Panc1 (cell line): Measurements from ENCODE around the gene SRGAP3. TPM values are rescaled to one million over a fixed set of nuclear protein-coding genes. Genes with fewer than 3 reads are reported as not detected.

Experiments used
- ATAC-seq: fragments of 200-7000 bp; cut with Tn5 transposase; 2 replicates; pipeline ENCODE4 v1.9.1; 2020; ENCODE audit warnings: mild to moderate bottlenecking, moderate library complexity
- BruUV-seq: library from RNA; stranded (reverse); fragments of 400-500 nt; replicated peaks from 2 replicates; lab custom pipeline; 2021; lab: Mats Ljungman, UMichigan
- CTCF ChIA-PET: fragments of 300-600 bp; sonication (Branson Sonifier 250); formaldehyde crosslinking; loops from one replicate; lab custom pipeline; 2022; ENCODE audit warnings: antibody characterized with exemption; lab: Charles Lee
- POLR2A ChIA-PET: fragments of 300-600 bp; sonication (Branson Sonifier 250); formaldehyde crosslinking; loops from one replicate; lab custom pipeline; 2022; ENCODE audit warnings: antibody characterized with exemption; lab: Charles Lee
- DNase-seq: peaks from one replicate; pipeline ENCODE4 v3.0.0-alpha.2; 2010; ENCODE audit warnings: low read depth, low spot score
- H3K27ac ChIP-seq: 2 replicates; pipeline ENCODE4 v1.5.1; 2011; ENCODE audit warnings: mild to moderate bottlenecking, low read length, inconsistent platforms
- H3K27me3 ChIP-seq: fragments of 200-500 bp; sonication (Bioruptor generic); 2 replicates; pipeline ENCODE4 v1.6.0; 2014; ENCODE audit warnings: low read length, inconsistent platforms; ENCODE audit not compliant: control insufficient read depth, insufficient read depth
- H3K36me3 ChIP-seq: fragments of 200-500 bp; sonication (Bioruptor generic); 2 replicates; pipeline ENCODE4 v1.5.1; 2014; ENCODE audit warnings: inconsistent platforms, mild to moderate bottlenecking, low read length, moderate library complexity; ENCODE audit not compliant: control insufficient read depth, insufficient read depth
- H3K4me1 ChIP-seq: 2 replicates; pipeline ENCODE4 v1.5.1; 2011; ENCODE audit warnings: inconsistent platforms, mild to moderate bottlenecking, low read length, moderate library complexity; ENCODE audit not compliant: control insufficient read depth, insufficient read depth
- H3K4me3 ChIP-seq, 2 experiments: 2 replicates each; pipeline ENCODE4 v1.5.1; 2011 to 2012; ENCODE audit warnings: low read depth in 2 of 2, low read length in 2 of 2, mild to moderate bottlenecking in 2 of 2, inconsistent platforms in 1 of 2, moderate library complexity in 1 of 2
- H3K9me3 ChIP-seq: fragments of 200-500 bp; sonication (Bioruptor generic); 2 replicates; pipeline ENCODE4 v1.5.1; 2014; ENCODE audit warnings: low read depth, mild to moderate bottlenecking, inconsistent platforms, low read length, moderate library complexity; ENCODE audit not compliant: control insufficient read depth, insufficient read depth
- POLR2AphosphoS5 ChIP-seq: IDR thresholded peaks from 2 replicates; pipeline ENCODE4 v1.6.1; 2012; ENCODE audit warnings: mild to moderate bottlenecking, low read depth, low read length, moderate library complexity
- SIN3A ChIP-seq: IDR thresholded peaks from 2 replicates; pipeline ENCODE4 v1.6.1; 2012; ENCODE audit warnings: low read depth, mild to moderate bottlenecking, low read length, moderate library complexity, borderline replicate concordance; ENCODE audit not compliant: insufficient read depth
- TCF7L2 ChIP-seq: IDR thresholded peaks from 2 replicates; pipeline ENCODE4 v1.6.1; 2011; ENCODE audit warnings: mild to moderate bottlenecking, low read depth, low read length, inconsistent platforms
- in situ Hi-C: cut with HindIII; loops from 2 replicates; pipeline ENCODE4 v1.10.0; 2016; ENCODE audit warnings: low sequenced_read_pairs, low pct_unique_long_range_greater_than_20kb
- intact Hi-C: fragments of 100-400 bp; cut with micrococcal nuclease; formaldehyde crosslinking; loops from one replicate; pipeline ENCODE4 v1.10.0; 2022; ENCODE audit not compliant: unreplicated experiment
- total RNA-seq: library from RNA; stranded (reverse); gene quantifications from one replicate; pipeline ENCODE4 v1.2.1, GENCODE V29; 2021; ENCODE audit not compliant: unreplicated experiment
- TF ChIP-seq, protein P1 (sequence below): fragments of 450-650 bp; IDR thresholded peaks from 2 replicates; pipeline ENCODE4 v1.5.1; 2017; ENCODE audit warnings: mild to moderate bottlenecking
- TF ChIP-seq, protein P2 (sequence below), 2 experiments: IDR thresholded peaks; 2 replicates each; pipeline ENCODE4 v1.6.1; 2011 to 2012; ENCODE audit warnings: low read depth in 2 of 2, control low read depth in 1 of 2, low read length in 1 of 2, mild to moderate bottlenecking in 1 of 2, moderate library complexity in 1 of 2; ENCODE audit not compliant: insufficient read depth in 1 of 2

Gene SRGAP3
- total RNA-seq, 1 experiment from 2014 or later = 0.82 TPM

GRCh38 chr3:9071936-9072666, 177.3 kb downstream of the SRGAP3 start:
- no peak for DNase-seq
- H3K9me3 ChIP-seq = no peaks in the 10 kb centered on the region
- no peaks in the 10 kb centered on the region for H3K4me1 ChIP-seq
- no peak overlapping the region for H3K27ac ChIP-seq
- in situ Hi-C loops (no loop called here), intact Hi-C loops (no loop called here)
- no TSS peak for BruUV-seq
- no peaks in the 10 kb centered on the region; the same call in 1 of the 2 replicates for H3K27me3 ChIP-seq
- no peak for TF ChIP-seq POLR2AphosphoS5
- no peak for TF ChIP-seq SIN3A
- TF ChIP-seq, protein P1, sequence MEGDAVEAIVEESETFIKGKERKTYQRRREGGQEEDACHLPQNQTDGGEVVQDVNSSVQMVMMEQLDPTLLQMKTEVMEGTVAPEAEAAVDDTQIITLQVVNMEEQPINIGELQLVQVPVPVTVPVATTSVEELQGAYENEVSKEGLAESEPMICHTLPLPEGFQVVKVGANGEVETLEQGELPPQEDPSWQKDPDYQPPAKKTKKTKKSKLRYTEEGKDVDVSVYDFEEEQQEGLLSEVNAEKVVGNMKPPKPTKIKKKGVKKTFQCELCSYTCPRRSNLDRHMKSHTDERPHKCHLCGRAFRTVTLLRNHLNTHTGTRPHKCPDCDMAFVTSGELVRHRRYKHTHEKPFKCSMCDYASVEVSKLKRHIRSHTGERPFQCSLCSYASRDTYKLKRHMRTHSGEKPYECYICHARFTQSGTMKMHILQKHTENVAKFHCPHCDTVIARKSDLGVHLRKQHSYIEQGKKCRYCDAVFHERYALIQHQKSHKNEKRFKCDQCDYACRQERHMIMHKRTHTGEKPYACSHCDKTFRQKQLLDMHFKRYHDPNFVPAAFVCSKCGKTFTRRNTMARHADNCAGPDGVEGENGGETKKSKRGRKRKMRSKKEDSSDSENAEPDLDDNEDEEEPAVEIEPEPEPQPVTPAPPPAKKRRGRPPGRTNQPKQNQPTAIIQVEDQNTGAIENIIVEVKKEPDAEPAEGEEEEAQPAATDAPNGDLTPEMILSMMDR = no peak
- TF ChIP-seq, protein P2, sequence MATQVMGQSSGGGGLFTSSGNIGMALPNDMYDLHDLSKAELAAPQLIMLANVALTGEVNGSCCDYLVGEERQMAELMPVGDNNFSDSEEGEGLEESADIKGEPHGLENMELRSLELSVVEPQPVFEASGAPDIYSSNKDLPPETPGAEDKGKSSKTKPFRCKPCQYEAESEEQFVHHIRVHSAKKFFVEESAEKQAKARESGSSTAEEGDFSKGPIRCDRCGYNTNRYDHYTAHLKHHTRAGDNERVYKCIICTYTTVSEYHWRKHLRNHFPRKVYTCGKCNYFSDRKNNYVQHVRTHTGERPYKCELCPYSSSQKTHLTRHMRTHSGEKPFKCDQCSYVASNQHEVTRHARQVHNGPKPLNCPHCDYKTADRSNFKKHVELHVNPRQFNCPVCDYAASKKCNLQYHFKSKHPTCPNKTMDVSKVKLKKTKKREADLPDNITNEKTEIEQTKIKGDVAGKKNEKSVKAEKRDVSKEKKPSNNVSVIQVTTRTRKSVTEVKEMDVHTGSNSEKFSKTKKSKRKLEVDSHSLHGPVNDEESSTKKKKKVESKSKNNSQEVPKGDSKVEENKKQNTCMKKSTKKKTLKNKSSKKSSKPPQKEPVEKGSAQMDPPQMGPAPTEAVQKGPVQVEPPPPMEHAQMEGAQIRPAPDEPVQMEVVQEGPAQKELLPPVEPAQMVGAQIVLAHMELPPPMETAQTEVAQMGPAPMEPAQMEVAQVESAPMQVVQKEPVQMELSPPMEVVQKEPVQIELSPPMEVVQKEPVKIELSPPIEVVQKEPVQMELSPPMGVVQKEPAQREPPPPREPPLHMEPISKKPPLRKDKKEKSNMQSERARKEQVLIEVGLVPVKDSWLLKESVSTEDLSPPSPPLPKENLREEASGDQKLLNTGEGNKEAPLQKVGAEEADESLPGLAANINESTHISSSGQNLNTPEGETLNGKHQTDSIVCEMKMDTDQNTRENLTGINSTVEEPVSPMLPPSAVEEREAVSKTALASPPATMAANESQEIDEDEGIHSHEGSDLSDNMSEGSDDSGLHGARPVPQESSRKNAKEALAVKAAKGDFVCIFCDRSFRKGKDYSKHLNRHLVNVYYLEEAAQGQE (IDR thresholded peaks at IDR 0.05; ENCODE audit: insufficient read depth in 1 of 2, low read depth in 2 of 2, low read length in 1 of 2) = no peak
- TF ChIP-seq TCF7L2 = no peak
- POLR2A ChIA-PET = no interaction called here
- CTCF ChIA-PET = no interaction called here
- no peak overlapping the region for H3K4me3 ChIP-seq
- ATAC-seq = no peak
- H3K36me3 ChIP-seq = no peaks in the 10 kb centered on the region

DNA sequence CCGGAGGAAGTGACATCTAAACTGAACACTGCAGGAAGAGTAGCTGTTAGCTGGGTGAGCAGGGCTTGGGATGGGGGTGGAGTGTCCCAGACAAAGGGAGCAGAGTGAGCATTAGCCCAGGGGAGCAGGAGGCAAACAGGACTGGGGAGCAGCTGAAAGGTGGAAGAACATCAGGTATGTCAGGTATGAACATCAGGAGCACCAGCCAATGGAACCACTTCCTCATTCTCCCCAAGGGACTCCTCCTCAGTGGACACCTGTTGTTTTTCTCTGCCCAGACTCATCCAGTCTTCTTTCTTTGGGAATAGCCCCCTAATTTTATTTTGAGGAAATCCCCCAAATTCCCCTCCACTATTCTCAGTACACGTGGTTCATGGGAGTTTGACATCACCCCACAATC, 178.5 kb downstream of the SRGAP3 start:
- intact Hi-C loops (no loop called here), in situ Hi-C loops (no loop called here)
- no TSS peak for BruUV-seq
- ChIA-PET CTCF (no interaction called here), POLR2A (no interaction called here)
- no peaks in the 10 kb centered on the region for H3K9me3 ChIP-seq
- TF ChIP-seq, protein P1 = no peak
- TF ChIP-seq POLR2AphosphoS5 = no peak
- ATAC-seq (no peak), DNase-seq (no peak)
- H3K4me3 ChIP-seq = no peak overlapping the region
- H3K27ac ChIP-seq = no peak overlapping the region
- H3K4me1 ChIP-seq = no peaks in the 10 kb centered on the region
- H3K36me3 ChIP-seq = no peaks in the 10 kb centered on the region
- no peaks in the 10 kb centered on the region; the same call in 1 of the 2 replicates for H3K27me3 ChIP-seq
